Keratinocyte (primary cell): ENCODE measurements around the gene SUSD4. TPM values are rescaled to one million over a fixed set of nuclear protein-coding genes. Genes with fewer than 3 reads are reported as not detected.
"Not testable (repeated sequence)": the region's sequence is repeated elsewhere in the genome, so short reads cannot be mapped to it uniquely, and the experiment has no call there.

Experiments
- DNase-seq: peaks from one replicate; pipeline ENCODE4 v3.0.0-alpha.2; 2011; ENCODE audit warnings: low read depth, missing footprints, low spot score
- FAIRE-seq: peaks from 2 replicates; lab custom pipeline; 2011; peaks lifted over from hg19 to GRCh38; lab: Jason Lieb, UNC
- H2AFZ ChIP-seq: 2 replicates; pipeline ENCODE4 v1.6.0; 2012; ENCODE audit warnings: low read length, control low read depth, inconsistent platforms; ENCODE audit not compliant: control insufficient read depth
- H3K27ac ChIP-seq: 2 replicates; pipeline ENCODE4 v1.5.1; 2011; ENCODE audit warnings: low read length; ENCODE audit not compliant: control insufficient read depth, insufficient read depth
- H3K27me3 ChIP-seq: 3 replicates; pipeline ENCODE4 v1.6.0; 2011; ENCODE audit warnings: low read length; ENCODE audit not compliant: control insufficient read depth, insufficient read depth; ENCODE audit errors: extremely low read depth
- H3K36me3 ChIP-seq, 2 experiments: 2 replicates in 1 of 2; 3 replicates in 1 of 2; pipeline ENCODE4 v1.5.1; 2011; ENCODE audit warnings: low read length in 2 of 2, mild to moderate bottlenecking in 1 of 2; ENCODE audit not compliant: control insufficient read depth in 2 of 2, insufficient read depth in 2 of 2; ENCODE audit errors: extremely low read depth in 1 of 2
- H3K4me1 ChIP-seq: 3 replicates; pipeline ENCODE4 v1.5.1; 2011; ENCODE audit warnings: low read length; ENCODE audit not compliant: control insufficient read depth, insufficient read depth; ENCODE audit errors: extremely low read depth
- H3K4me2 ChIP-seq: 3 replicates; pipeline ENCODE4 v1.6.0; 2011; ENCODE audit warnings: low read depth, low read length; ENCODE audit not compliant: control insufficient read depth, insufficient read depth; ENCODE audit errors: extremely low read depth
- H3K4me3 ChIP-seq, 3 experiments: fragments of 200-600 bp in 1 of 3; sonication (generic) in 1 of 3; 2 replicates in 2 of 3; 3 replicates in 1 of 3; pipeline ENCODE4 v1.5.1; 2011 to 2016; ENCODE audit warnings: low read length in 3 of 3, mild to moderate bottlenecking in 3 of 3, control low read depth in 2 of 3, inconsistent platforms in 1 of 3, low read depth in 1 of 3, mixed read lengths in 1 of 3, mixed run types in 1 of 3, moderate library complexity in 1 of 3; ENCODE audit not compliant: control insufficient read depth in 2 of 3, insufficient read depth in 2 of 3; ENCODE audit errors: extremely low read depth in 1 of 3
- H3K79me2 ChIP-seq: 2 replicates; pipeline ENCODE4 v1.6.0; 2012; ENCODE audit warnings: low read length; ENCODE audit not compliant: control insufficient read depth, insufficient read depth
- H3K9ac ChIP-seq: 3 replicates; pipeline ENCODE4 v1.6.0; 2011; ENCODE audit warnings: low read length; ENCODE audit not compliant: control insufficient read depth, insufficient read depth; ENCODE audit errors: extremely low read depth
- H3K9me1 ChIP-seq: 3 replicates; pipeline ENCODE4 v1.6.0; 2011; ENCODE audit warnings: low read length; ENCODE audit not compliant: control insufficient read depth, insufficient read depth; ENCODE audit errors: extremely low read depth
- H3K9me3 ChIP-seq: 2 replicates; pipeline ENCODE4 v1.5.1; 2012; ENCODE audit warnings: low read depth, low read length; ENCODE audit not compliant: control insufficient read depth
- H4K20me1 ChIP-seq: 3 replicates; pipeline ENCODE4 v1.6.0; 2011; ENCODE audit warnings: low read length; ENCODE audit not compliant: control insufficient read depth, insufficient read depth; ENCODE audit errors: extremely low read depth
- CTCF ChIP-seq, 3 experiments: IDR thresholded peaks in 1 of 3; conservative IDR thresholded peaks in 1 of 3; optimal IDR thresholded peaks in 1 of 3; 2 replicates in 2 of 3; 3 replicates in 1 of 3; pipeline versions ENCODE3 to v1.5.1; 2011; ENCODE audit warnings: low read length in 3 of 3, mild to moderate bottlenecking in 3 of 3, moderate library complexity in 2 of 3, control low read depth in 1 of 3, inconsistent platforms in 1 of 3; ENCODE audit not compliant: insufficient read depth in 2 of 3; ENCODE audit errors: extremely low read depth in 1 of 3
- EZH2 ChIP-seq: IDR thresholded peaks from one replicate; pipeline ENCODE4 v1.6.1; 2012; ENCODE audit warnings: inconsistent platforms, mild to moderate bottlenecking, low read length, moderate library complexity
- dilution Hi-C: fragments of 300-500 bp; cut with MboI; formaldehyde crosslinking; loops from one replicate; pipeline ENCODE4 v1.7.0; 2020; ENCODE audit warnings: low sequenced_read_pairs; ENCODE audit not compliant: extremely low pct_ligation_motif_present
- polyA plus RNA-seq, 5 experiments: library from polyadenylated mRNA; depleted of rRNA in 3 of 5; stranded (reverse) in 3 of 5; stranded (forward) in 1 of 5; unstranded in 1 of 5; fragments of >200 nt; gene quantifications; 1 replicate in 1 of 5; 2 replicates in 3 of 5; 3 replicates in 1 of 5; pipeline versions ENCODE4 v1.2.1 to v1.2.3, GENCODE V29; 2011 to 2012; ENCODE audit warnings: missing spikeins in 2 of 5, low read depth in 1 of 5, low replicate concordance in 1 of 5

The SUSD4 gene
- polyA plus RNA-seq, 1 donor (not counting 4 experiments of a cell fraction or from before 2014, with no cell fraction given): 1.6 TPM

- FAIRE-seq: no peak
- no peak for TF ChIP-seq EZH2
- TF ChIP-seq CTCF (optimal IDR thresholded peaks at IDR 0.05 in 1 of 3, IDR thresholded peaks at IDR 0.05 in 1 of 3, conservative IDR thresholded peaks at IDR 0.05 in 1 of 3; ENCODE audit: extremely low read depth in 1 of 3, insufficient read depth in 2 of 3, low read length in 3 of 3): no peak
- no peak overlapping the region for H3K4me2 ChIP-seq
Observed at GRCh38 chr1:223288826-223289225, 75.2 kb downstream of the SUSD4 start.

GRCh38 chr1:223285452-223285851 is 78.5 kb downstream of the SUSD4 start:
- no peaks in the 10 kb centered on the region for H3K4me1 ChIP-seq
- no peaks in the 10 kb centered on the region for H3K9me1 ChIP-seq
- peaks cover 4% of the 10 kb centered on the region for H3K27me3 ChIP-seq
- H3K4me2 ChIP-seq: no peak overlapping the region
- DNase-seq: no peak
- no peak overlapping the region for H2AFZ ChIP-seq
- TF ChIP-seq CTCF (optimal IDR thresholded peaks at IDR 0.05 in 1 of 3, IDR thresholded peaks at IDR 0.05 in 1 of 3, conservative IDR thresholded peaks at IDR 0.05 in 1 of 3; ENCODE audit: extremely low read depth in 1 of 3, insufficient read depth in 2 of 3, low read length in 3 of 3) (no peak), EZH2 (no peak)
- H3K4me3 ChIP-seq: no peak overlapping the region
- dilution Hi-C loops: no loop called here
- no peaks in the 10 kb centered on the region for H4K20me1 ChIP-seq
- no peak overlapping the region for H3K27ac ChIP-seq
- H3K79me2 ChIP-seq: no peaks in the 10 kb centered on the region
- no peaks in the 10 kb centered on the region for H3K9me3 ChIP-seq
- H3K9ac ChIP-seq: no peak overlapping the region
- no peak for FAIRE-seq
- no peaks in the 10 kb centered on the region for H3K36me3 ChIP-seq

More at GRCh38 chr1:223288826-223289225, 75.2 kb downstream of the SUSD4 start:
- peaks cover 14% of the 10 kb centered on the region for H3K27me3 ChIP-seq
- dilution Hi-C loops: no loop called here
- no peaks in the 10 kb centered on the region for H3K9me3 ChIP-seq
- H3K4me1 ChIP-seq: no peaks in the 10 kb centered on the region
- H3K9ac ChIP-seq: no peak overlapping the region
- no peak overlapping the region for H3K4me3 ChIP-seq
- H2AFZ ChIP-seq: no peak overlapping the region
- H3K36me3 ChIP-seq: no peaks in the 10 kb centered on the region
- no peaks in the 10 kb centered on the region for H4K20me1 ChIP-seq
- no peak for DNase-seq
- H3K79me2 ChIP-seq: no peaks in the 10 kb centered on the region
- no peak overlapping the region for H3K27ac ChIP-seq
- no peaks in the 10 kb centered on the region for H3K9me1 ChIP-seq

GRCh38 chr1:223283697-223284096 is 80.3 kb downstream of the SUSD4 start:
- FAIRE-seq, dilution Hi-C loops, H3K4me3 ChIP-seq: not testable (repeated sequence)

GRCh38 chr1:223278311-223278710 is 85.7 kb downstream of the SUSD4 start:
- dilution Hi-C loops: not testable (repeated sequence)

More at GRCh38 chr1:223283697-223284096, 80.3 kb downstream of the SUSD4 start:
- not testable (repeated sequence) for H3K4me1 ChIP-seq, H3K9ac ChIP-seq, H4K20me1 ChIP-seq, H3K4me2 ChIP-seq, H3K79me2 ChIP-seq, H3K36me3 ChIP-seq, H3K9me3 ChIP-seq, H3K9me1 ChIP-seq, DNase-seq, H2AFZ ChIP-seq, H3K27me3 ChIP-seq, H3K27ac ChIP-seq

More at GRCh38 chr1:223278311-223278710, 85.7 kb downstream of the SUSD4 start:
- H3K9me3 ChIP-seq, H4K20me1 ChIP-seq, H3K79me2 ChIP-seq, H3K36me3 ChIP-seq, H2AFZ ChIP-seq, H3K27me3 ChIP-seq, H3K9me1 ChIP-seq, H3K4me2 ChIP-seq, H3K4me1 ChIP-seq, FAIRE-seq, H3K9ac ChIP-seq, H3K4me3 ChIP-seq, DNase-seq, H3K27ac ChIP-seq: not testable (repeated sequence)
